ENCODE data around the gene GABRD. TPM values are rescaled to one million over a fixed set of nuclear protein-coding genes. Genes with fewer than 3 reads are reported as not detected.

The GABRD gene
- total and polyA plus RNA-seq, 2 of the 13 experiments (the other 11 are each of a cell fraction or from before 2014, with no cell fraction given) = not detected

DNA sequence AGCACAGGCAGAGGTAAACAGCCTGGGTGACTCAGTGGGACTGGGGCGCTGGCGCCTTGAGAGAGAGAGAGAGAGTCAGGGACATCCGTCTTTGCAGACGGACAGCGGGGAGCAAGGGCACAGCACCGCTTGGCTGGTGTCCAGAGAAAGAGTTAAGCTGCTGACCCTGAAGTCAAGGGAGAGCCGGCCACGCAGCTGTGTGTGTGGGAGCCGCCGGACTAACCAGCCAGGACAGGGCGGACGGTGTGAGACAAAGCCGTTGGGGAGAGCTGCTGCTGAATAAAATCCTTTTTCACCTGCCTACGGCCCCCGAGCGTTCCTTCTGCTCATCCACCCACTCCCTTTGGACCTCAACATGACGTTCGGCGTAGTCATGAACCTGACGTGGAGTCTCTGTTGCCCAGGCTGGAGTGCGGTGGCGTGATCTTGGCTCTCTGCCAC is 30.0 kb upstream of the GABRD start (continued):
- TF ChIP-seq GRHL1 (CRISPR knock-in tag; conservative IDR thresholded peaks at IDR 0.05) (no peak), TBX3 (IDR thresholded peaks at IDR 0.05; ENCODE audit: borderline replicate concordance) (no peak), NCOA2 (CRISPR knock-in tag; IDR thresholded peaks at IDR 0.05) (no peak), PAWR (CRISPR knock-in tag; IDR thresholded peaks at IDR 0.05; ENCODE audit: borderline replicate concordance) (no peak), AFF4 (CRISPR knock-in tag; IDR thresholded peaks at IDR 0.05) (no peak), FOSL2 (CRISPR knock-in tag; IDR thresholded peaks at IDR 0.05) (peak; percentile 37)

GRCh38 chr1:1989789-1990188 is 29.4 kb upstream of the GABRD start:
- no peak for ATAC-seq
- no peak for FAIRE-seq
- TF ChIP-seq CREB1 (IDR thresholded peaks at IDR 0.05) (peak; percentile 94), CREB1 (CRISPR knock-in tag; IDR thresholded peaks at IDR 0.05) (peak; percentile 23; the same call in 1 of the 2 replicates), ZMAT3 (CRISPR knock-in tag; conservative IDR thresholded peaks at IDR 0.05) (no peak), NPAS2 (CRISPR knock-in tag; IDR thresholded peaks at IDR 0.05; ENCODE audit: borderline replicate concordance) (no peak), DNMT1 (CRISPR knock-in tag; IDR thresholded peaks at IDR 0.05) (no peak), SIN3B (IDR thresholded peaks at IDR 0.05; ENCODE audit: low read length) (no peak), ZNF879 (CRISPR knock-in tag; IDR thresholded peaks at IDR 0.05) (no peak), ZNF800 (CRISPR knock-in tag; IDR thresholded peaks at IDR 0.05) (no peak), ZNF317 (CRISPR knock-in tag; IDR thresholded peaks at IDR 0.05) (no peak), SIX4 (CRISPR knock-in tag; IDR thresholded peaks at IDR 0.05) (no peak), ATF7 (IDR thresholded peaks at IDR 0.05) (peak; percentile 69), ATF7 (CRISPR knock-in tag; IDR thresholded peaks at IDR 0.05) (no peak), MYNN (CRISPR knock-in tag; IDR thresholded peaks at IDR 0.05; ENCODE audit: low read depth) (no peak)
- H2AFZ ChIP-seq (ENCODE audit: low read length) = no peak overlapping the region
- in situ Hi-C loops (cut with HindIII; ENCODE audit: extremely low pct_ligation_motif_present, low pct_unique_long_range_greater_than_20kb) (no loop called here), intact Hi-C loops (cut with micrococcal nuclease; ENCODE audit: unreplicated experiment) (no loop called here)
- H3K27ac ChIP-seq (ENCODE audit: extremely low read length, insufficient read depth, low read length) = no peak overlapping the region
- peaks cover 13 to 52% of the 10 kb centered on the region in 2 experiments; a peak in 4 of 5 replicates for H3K27me3 ChIP-seq (ENCODE audit: control insufficient read depth in 1 of 2, insufficient read depth in 2 of 2, low read length in 2 of 2)
- no peak for DNase-seq (ENCODE audit: low spot score)
- ChIA-PET CTCF (ENCODE audit: low intra/inter-chr PET ratio, low total read pairs) (no interaction called here), POLR2A (no interaction called here)
- WGBS (ENCODE audit: low lambda C conversion rate) = 56% methylated on average over 9 of the region's 9 CpGs
- H3K9me3 ChIP-seq (ENCODE audit: low read length) = no peaks in the 10 kb centered on the region
- no TSS peak for BruUV-seq (replicated peaks)
- H3K79me2 ChIP-seq (ENCODE audit: insufficient read depth, low read length) = no peaks in the 10 kb centered on the region
- H3K36me3 ChIP-seq (replicated peaks in 1 of 2; ENCODE audit: control insufficient read depth in 1 of 2, insufficient read depth in 2 of 2, low read length in 2 of 2) = no peaks in the 10 kb centered on the region
- no peak overlapping the region for H3K4me2 ChIP-seq (ENCODE audit: low read depth, low read length)
- no peaks in the 10 kb centered on the region for H4K20me1 ChIP-seq (ENCODE audit: insufficient read depth, low read length)
- peaks cover 45% of the 10 kb centered on the region for H3K4me1 ChIP-seq (ENCODE audit: insufficient read depth, low read length)
- no peak overlapping the region for H3K4me3 ChIP-seq (replicated peaks in 1 of 3; ENCODE audit: insufficient read depth in 1 of 3, low read depth in 2 of 3, low read length in 3 of 3)
- no peak overlapping the region for H3K9ac ChIP-seq (ENCODE audit: insufficient read depth, low read depth, low read length)

Measured in HepG2 (cell line).